Stromal cell of bone marrow (primary cell): ENCODE measurements around the gene GPR155.

Experiments used
- DNase-seq: peaks from one replicate; pipeline ENCODE4 v3.0.0-alpha.2; 2012; ENCODE audit warnings: low read depth

GPR155 gene

GRCh38 chr2:174486563-174487107 lies at the start of gene GPR155:
Gene GPR155, minus strand, starts transcription at chr2:174487029. Its CDS starts 5,073 bp downstream, at chr2:174481956.
- DNase-seq: no peak

GRCh38 chr2:174535757-174536703 lies 49.2 kb upstream of the GPR155 start:
- DNase-seq: no peak

GRCh38 chr2:174535083-174535482 lies 48.3 kb upstream of the GPR155 start:
- no peak for DNase-seq

GRCh38 chr2:174529916-174530315 lies 43.1 kb upstream of the GPR155 start:
- DNase-seq: no peak

GRCh38 chr2:174527959-174528358 lies 41.1 kb upstream of the GPR155 start:
- no peak for DNase-seq

GRCh38 chr2:174527101-174527721 lies 40.4 kb upstream of the GPR155 start:
- no peak for DNase-seq

GRCh38 chr2:174524527-174524926 lies 37.7 kb upstream of the GPR155 start:
- no peak for DNase-seq

- DNase-seq: no peak
Measured at GRCh38 chr2:174522553-174522952, 35.7 kb upstream of the GPR155 start.

- no peak for DNase-seq
Measured at GRCh38 chr2:174518395-174518794, 31.6 kb upstream of the GPR155 start.

GRCh38 chr2:174516501-174517378 lies 29.9 kb upstream of the GPR155 start:
- DNase-seq: no peak

GRCh38 chr2:174512345-174512744 lies 25.5 kb upstream of the GPR155 start:
- DNase-seq: no peak

- DNase-seq: no peak
Measured at GRCh38 chr2:174511580-174512260, 24.9 kb upstream of the GPR155 start.

- no peak for DNase-seq
Measured at GRCh38 chr2:174510583-174511189, 23.9 kb upstream of the GPR155 start.

- no peak for DNase-seq
Measured at GRCh38 chr2:174503161-174503809, 16.5 kb upstream of the GPR155 start.

GRCh38 chr2:174499371-174499770 lies 12.5 kb upstream of the GPR155 start:
- no peak for DNase-seq

- no peak for DNase-seq
Measured at GRCh38 chr2:174495365-174496012, 8.7 kb upstream of the GPR155 start.

GRCh38 chr2:174493549-174494331 lies 6.9 kb upstream of the GPR155 start:
- DNase-seq: no peak

- DNase-seq: no peak
Measured at GRCh38 chr2:174492963-174493431, 6.2 kb upstream of the GPR155 start.

GRCh38 chr2:174491947-174492346 lies 5.1 kb upstream of the GPR155 start:
- no peak for DNase-seq
